ENCODE data around the gene CRYBB1.
A peak's percentile ranks its signal among the peaks of the same experiment; 100 is the strongest.
"Not testable (repeated sequence)": the region's sequence is repeated elsewhere in the genome, so short reads cannot be mapped to it uniquely, and the experiment has no call there.

Gene CRYBB1

DNA sequence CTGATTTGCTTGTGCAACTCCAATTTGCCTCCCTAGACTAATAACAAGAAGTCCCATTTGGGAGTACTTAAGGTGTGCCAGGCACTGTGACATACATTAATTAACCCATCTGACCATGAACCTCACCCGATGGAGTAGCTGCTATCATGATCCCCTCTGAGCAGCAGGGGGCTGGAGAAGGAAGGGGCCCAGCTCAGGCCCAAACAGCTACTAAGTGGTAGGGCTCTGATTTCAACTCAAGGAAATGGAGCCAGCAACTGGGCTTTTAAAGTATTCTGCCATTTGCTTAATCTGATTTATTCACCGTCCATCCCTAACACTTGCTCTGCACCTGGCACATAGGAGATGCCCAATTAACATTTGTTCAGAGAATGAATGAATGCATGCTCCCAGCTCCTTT, 1.2 kb downstream of the CRYBB1 start:
- WGBS = 25% methylated on average over 2 of the region's 2 CpGs
- peaks cover 27% of the 10 kb centered on the region for H3K27me3 ChIP-seq (ENCODE audit: insufficient read depth, low read length)
- H3K9me3 ChIP-seq (ENCODE audit: insufficient read depth, low read depth, low read length) = no peaks in the 10 kb centered on the region
- no peak overlapping the region for H3K9ac ChIP-seq (ENCODE audit: low read depth, low read length)
- no peak overlapping the region for H3K27ac ChIP-seq (ENCODE audit: low read depth, low read length)
- H3K4me3 ChIP-seq (ENCODE audit: low read length) = no peak overlapping the region
- peaks cover 49% of the 10 kb centered on the region for H3K4me1 ChIP-seq (ENCODE audit: insufficient read depth, low read length)
- H3K36me3 ChIP-seq (ENCODE audit: insufficient read depth, low read length) = no peaks in the 10 kb centered on the region

DNA sequence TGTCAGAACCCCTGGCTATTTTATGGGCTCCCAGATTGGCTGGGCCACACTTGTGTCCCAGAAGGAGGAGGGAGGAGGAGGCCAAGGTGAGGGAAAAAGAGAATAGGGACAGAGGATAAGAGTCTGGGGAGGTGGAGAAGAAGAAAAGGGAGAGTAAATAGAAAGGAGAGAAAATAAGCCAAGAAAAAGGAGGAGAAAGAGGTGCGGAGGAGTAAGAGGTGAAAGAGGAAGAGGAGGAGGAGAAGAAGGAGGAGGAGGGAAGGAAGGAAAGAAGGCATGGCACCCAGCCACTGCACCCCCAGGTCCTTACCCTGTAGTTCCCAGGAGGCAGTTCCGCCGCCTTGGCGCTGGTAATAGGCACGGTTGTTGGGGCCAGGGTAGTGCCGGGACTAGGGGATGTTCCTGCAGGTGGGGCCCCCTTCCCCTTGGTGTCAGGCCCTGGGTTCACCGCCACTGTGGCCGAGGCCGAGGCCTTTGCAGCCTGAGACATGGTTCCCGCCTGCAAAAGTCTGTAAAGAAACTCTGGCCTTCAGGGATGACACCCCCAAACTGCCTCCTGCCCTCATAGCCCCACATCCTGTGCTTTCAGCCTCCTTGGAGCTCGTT, 1.9 kb downstream of the CRYBB1 start:
- no peak overlapping the region for H3K9ac ChIP-seq (ENCODE audit: low read depth, low read length)
- H3K4me3 ChIP-seq (ENCODE audit: low read length) = no peak overlapping the region
- no peak overlapping the region for H3K27ac ChIP-seq (ENCODE audit: low read depth, low read length)
- 81% methylated on average over 11 of the region's 11 CpGs for WGBS
- peaks cover 44% of the 10 kb centered on the region for H3K4me1 ChIP-seq (ENCODE audit: insufficient read depth, low read length)
- no peaks in the 10 kb centered on the region for H3K36me3 ChIP-seq (ENCODE audit: insufficient read depth, low read length)
- no peaks in the 10 kb centered on the region for H3K9me3 ChIP-seq (ENCODE audit: insufficient read depth, low read depth, low read length)
- H3K27me3 ChIP-seq (ENCODE audit: insufficient read depth, low read length) = peaks cover 27% of the 10 kb centered on the region

GRCh38 chr22:26615149-26615548, 2.7 kb downstream of the CRYBB1 start:
- H3K4me3 ChIP-seq (ENCODE audit: low read length) = no peak overlapping the region
- WGBS = 50% methylated on average over 2 of the region's 5 CpGs
- H3K36me3 ChIP-seq (ENCODE audit: insufficient read depth, low read length) = no peaks in the 10 kb centered on the region
- no peaks in the 10 kb centered on the region for H3K9me3 ChIP-seq (ENCODE audit: insufficient read depth, low read depth, low read length)
- H3K27ac ChIP-seq (ENCODE audit: low read depth, low read length) = no peak overlapping the region
- peaks cover 44% of the 10 kb centered on the region for H3K4me1 ChIP-seq (ENCODE audit: insufficient read depth, low read length)
- H3K27me3 ChIP-seq (ENCODE audit: insufficient read depth, low read length) = peaks cover 27% of the 10 kb centered on the region
- no peak overlapping the region for H3K9ac ChIP-seq (ENCODE audit: low read depth, low read length)

- Histone ChIP-seq H3K9me3 (ENCODE audit: insufficient read depth, low read depth, low read length) (no peaks in the 10 kb centered on the region), H3K4me1 (ENCODE audit: insufficient read depth, low read length) (peaks cover 44% of the 10 kb centered on the region), H3K9ac (ENCODE audit: low read depth, low read length) (no peak overlapping the region), H3K27me3 (ENCODE audit: insufficient read depth, low read length) (peaks cover 27% of the 10 kb centered on the region), H3K36me3 (ENCODE audit: insufficient read depth, low read length) (no peaks in the 10 kb centered on the region), H3K27ac (ENCODE audit: low read depth, low read length) (peak overlapping the region; percentile 3; the same call in 1 of the 2 replicates), H3K4me3 (ENCODE audit: low read length) (peak overlapping the region; percentile 36)
- 17% methylated on average over 14 of the region's 14 CpGs for WGBS
These were observed 3.5 kb downstream of the CRYBB1 start for GRCh38 chr22:26614322-26614721.

- H3K4me1 ChIP-seq (ENCODE audit: insufficient read depth, low read length) = peaks cover 46% of the 10 kb centered on the region
- not testable (repeated sequence) for H3K27ac ChIP-seq (ENCODE audit: low read depth, low read length); H3K9ac ChIP-seq (ENCODE audit: low read depth, low read length); H3K36me3 ChIP-seq (ENCODE audit: insufficient read depth, low read length); H3K9me3 ChIP-seq (ENCODE audit: insufficient read depth, low read depth, low read length)
- WGBS = 1% methylated on average over 10 of the region's 10 CpGs
- H3K4me3 ChIP-seq (ENCODE audit: low read length) = peak overlapping the region; percentile 36; the same call in 1 of the 2 replicates
- H3K27me3 ChIP-seq (ENCODE audit: insufficient read depth, low read length) = peaks cover 27% of the 10 kb centered on the region
These were observed 4.1 kb downstream of the CRYBB1 start for GRCh38 chr22:26613753-26614152.

DNA sequence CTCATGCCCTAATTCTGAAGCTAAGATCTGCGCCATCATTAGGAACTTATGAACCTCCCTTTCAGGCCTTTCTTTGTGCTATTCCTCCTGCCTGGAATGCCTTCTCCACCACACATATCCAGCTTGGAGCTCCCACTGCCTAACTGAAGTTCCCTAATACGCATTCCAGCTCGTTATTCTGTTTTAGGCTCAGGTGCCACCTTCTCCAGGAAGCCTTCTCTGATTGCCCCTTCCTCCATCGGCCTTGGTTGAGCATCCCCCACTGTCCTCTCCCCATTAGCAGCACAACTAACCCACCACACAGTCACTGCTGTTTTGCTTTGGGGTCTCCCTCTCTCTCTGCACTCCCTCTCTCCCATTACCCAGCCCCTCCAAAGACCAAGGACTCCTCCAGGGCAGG, 5.2 kb downstream of the CRYBB1 start:
- H3K9me3 ChIP-seq (ENCODE audit: insufficient read depth, low read depth, low read length) = no peaks in the 10 kb centered on the region
- no peak overlapping the region for H3K4me3 ChIP-seq (ENCODE audit: low read length)
- no peak overlapping the region for H3K27ac ChIP-seq (ENCODE audit: low read depth, low read length)
- H3K36me3 ChIP-seq (ENCODE audit: insufficient read depth, low read length) = no peaks in the 10 kb centered on the region
- peaks cover 27% of the 10 kb centered on the region for H3K27me3 ChIP-seq (ENCODE audit: insufficient read depth, low read length)
- WGBS = 80% methylated on average over 4 of the region's 4 CpGs
- H3K9ac ChIP-seq (ENCODE audit: low read depth, low read length) = no peak overlapping the region
- H3K4me1 ChIP-seq (ENCODE audit: insufficient read depth, low read length) = peaks cover 51% of the 10 kb centered on the region

DNA sequence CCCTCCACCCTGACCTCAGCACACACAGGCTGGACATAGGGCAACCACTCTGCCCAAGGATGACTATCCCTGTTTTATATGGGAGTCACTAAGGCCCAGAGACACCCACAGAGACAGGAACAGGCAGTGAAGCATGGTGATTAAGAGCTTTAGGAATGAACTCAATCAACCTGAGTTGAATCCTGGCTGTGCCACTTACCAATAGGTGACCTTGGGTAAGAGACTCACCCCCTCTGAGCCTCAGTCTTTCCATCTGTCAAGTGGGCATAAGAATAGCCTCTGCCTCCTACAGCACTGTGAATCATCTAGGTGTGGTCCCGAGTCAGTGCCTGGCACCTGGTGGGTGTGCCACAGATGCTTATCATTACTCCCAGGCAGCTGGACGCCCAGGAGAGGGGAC, 6.8 kb downstream of the CRYBB1 start:
- no peaks in the 10 kb centered on the region for H3K36me3 ChIP-seq (ENCODE audit: insufficient read depth, low read length)
- no peak overlapping the region for H3K9ac ChIP-seq (ENCODE audit: low read depth, low read length)
- H3K9me3 ChIP-seq (ENCODE audit: insufficient read depth, low read depth, low read length) = no peaks in the 10 kb centered on the region
- peaks cover 36% of the 10 kb centered on the region for H3K4me1 ChIP-seq (ENCODE audit: insufficient read depth, low read length)
- H3K4me3 ChIP-seq (ENCODE audit: low read length) = no peak overlapping the region
- 91% methylated on average over 2 of the region's 2 CpGs for WGBS
- peaks cover 25% of the 10 kb centered on the region for H3K27me3 ChIP-seq (ENCODE audit: insufficient read depth, low read length)
- H3K27ac ChIP-seq (ENCODE audit: low read depth, low read length) = no peak overlapping the region

DNA sequence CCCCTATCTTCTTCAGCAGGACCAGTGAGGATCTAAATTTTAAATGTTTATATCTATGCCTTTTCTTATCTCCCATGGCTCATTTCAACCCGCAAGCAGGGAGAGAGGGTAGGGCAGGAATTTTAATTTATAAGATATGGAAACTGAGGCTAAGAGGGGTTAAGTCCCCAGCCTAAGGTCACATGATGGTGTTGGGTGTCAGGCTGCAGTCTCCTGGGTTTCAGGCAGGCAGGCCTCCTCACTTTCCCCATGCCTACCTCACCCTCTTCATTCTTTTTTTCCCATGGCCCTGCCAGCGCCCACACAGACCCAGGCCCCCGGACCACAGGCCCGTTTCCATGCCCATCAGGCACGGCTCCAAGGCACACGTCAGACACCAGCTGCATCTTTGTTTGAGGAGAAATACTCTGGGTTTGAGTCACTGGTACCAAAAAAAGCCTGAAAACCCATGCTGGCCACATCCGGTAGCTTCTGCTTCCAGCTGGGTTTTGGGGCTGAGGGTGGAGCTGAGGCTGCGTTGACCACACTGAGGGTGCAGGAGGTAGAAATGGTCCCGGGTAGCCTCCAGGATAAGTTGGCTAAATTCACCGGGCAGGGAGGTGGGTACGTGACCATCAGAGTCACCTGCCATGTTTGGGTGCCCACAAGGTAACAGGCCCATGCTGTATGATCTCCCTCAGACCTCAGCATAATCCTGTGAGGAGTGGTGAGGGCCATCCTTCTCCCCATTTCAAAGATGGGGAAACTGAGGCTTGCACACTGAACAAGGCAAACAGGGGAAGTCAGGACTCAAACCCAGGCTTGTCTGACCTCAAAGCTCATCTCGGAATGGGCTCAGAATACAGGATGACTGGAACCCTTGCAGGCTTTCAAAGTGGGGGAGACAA, 7.5 kb downstream of the CRYBB1 start:
- Histone ChIP-seq H3K9ac (ENCODE audit: low read depth, low read length) (no peak overlapping the region), H3K36me3 (ENCODE audit: insufficient read depth, low read length) (no peaks in the 10 kb centered on the region), H3K4me3 (ENCODE audit: low read length) (no peak overlapping the region), H3K4me1 (ENCODE audit: insufficient read depth, low read length) (peaks cover 35% of the 10 kb centered on the region), H3K27me3 (ENCODE audit: insufficient read depth, low read length) (peaks cover 25% of the 10 kb centered on the region), H3K9me3 (ENCODE audit: insufficient read depth, low read depth, low read length) (no peaks in the 10 kb centered on the region), H3K27ac (ENCODE audit: low read depth, low read length) (no peak overlapping the region)
- WGBS = 87% methylated on average over 12 of the region's 12 CpGs

- Histone ChIP-seq H3K4me3 (ENCODE audit: low read length) (no peak overlapping the region), H3K27ac (ENCODE audit: low read depth, low read length) (no peak overlapping the region), H3K4me1 (ENCODE audit: insufficient read depth, low read length) (peaks cover 26% of the 10 kb centered on the region), H3K9ac (ENCODE audit: low read depth, low read length) (no peak overlapping the region), H3K36me3 (ENCODE audit: insufficient read depth, low read length) (no peaks in the 10 kb centered on the region), H3K9me3 (ENCODE audit: insufficient read depth, low read depth, low read length) (no peaks in the 10 kb centered on the region), H3K27me3 (ENCODE audit: insufficient read depth, low read length) (peaks cover 15% of the 10 kb centered on the region)
- 87% methylated on average over 2 of the region's 2 CpGs for WGBS
These were observed 8.5 kb downstream of the CRYBB1 start for GRCh38 chr22:26609287-26609686.

DNA sequence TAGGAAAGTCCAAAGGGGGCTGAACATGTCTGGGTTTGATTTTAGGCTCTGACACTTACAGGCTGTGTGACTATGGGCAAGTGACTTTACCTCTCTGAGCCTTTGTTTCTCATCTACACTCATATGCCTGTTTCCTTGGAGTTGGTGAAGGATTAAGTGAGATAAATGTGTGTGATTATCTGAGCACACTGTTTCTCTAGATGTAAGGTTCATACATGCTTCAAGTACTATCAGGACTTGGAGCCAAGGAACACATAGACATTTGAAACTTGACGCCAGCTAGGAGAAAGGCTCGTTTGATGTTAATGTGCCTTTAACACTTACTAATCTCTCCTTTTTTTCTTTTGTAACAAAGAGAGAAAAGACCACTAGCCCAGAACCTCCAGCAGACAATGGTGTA, 9.7 kb downstream of the CRYBB1 start:
- Histone ChIP-seq H3K9ac (ENCODE audit: low read depth, low read length) (no peak overlapping the region), H3K9me3 (ENCODE audit: insufficient read depth, low read depth, low read length) (no peaks in the 10 kb centered on the region), H3K4me1 (ENCODE audit: insufficient read depth, low read length) (peaks cover 23% of the 10 kb centered on the region), H3K4me3 (ENCODE audit: low read length) (no peak overlapping the region), H3K36me3 (ENCODE audit: insufficient read depth, low read length) (no peaks in the 10 kb centered on the region), H3K27ac (ENCODE audit: low read depth, low read length) (no peak overlapping the region; the same call in 1 of the 2 replicates), H3K27me3 (ENCODE audit: insufficient read depth, low read length) (peaks cover 11% of the 10 kb centered on the region)
- 22% methylated on average over 2 of the region's 2 CpGs for WGBS

GRCh38 chr22:26606611-26607010, 11.2 kb downstream of the CRYBB1 start:
- H3K4me1 ChIP-seq (ENCODE audit: insufficient read depth, low read length) = peaks cover 15% of the 10 kb centered on the region
- 97% methylated on average over 2 of the region's 4 CpGs for WGBS

More at GRCh38 chr22:26606611-26607010, 11.2 kb downstream of the CRYBB1 start:
- H3K27ac ChIP-seq (ENCODE audit: low read depth, low read length) = no peak overlapping the region
- no peaks in the 10 kb centered on the region; the same call in 1 of the 2 replicates for H3K27me3 ChIP-seq (ENCODE audit: insufficient read depth, low read length)
- H3K9me3 ChIP-seq (ENCODE audit: insufficient read depth, low read depth, low read length) = no peaks in the 10 kb centered on the region
- no peak overlapping the region for H3K9ac ChIP-seq (ENCODE audit: low read depth, low read length)
- no peak overlapping the region for H3K4me3 ChIP-seq (ENCODE audit: low read length)
- H3K36me3 ChIP-seq (ENCODE audit: insufficient read depth, low read length) = no peaks in the 10 kb centered on the region
